NCI-H2227 (cell line): Measurements from ENCODE around the gene TRAPPC12.
"Not testable (repeated sequence)": the region's sequence is repeated elsewhere in the genome, so short reads cannot be mapped to it uniquely, and the experiment has no call there.

ENCODE experiments used
- DNase-seq: peaks from one replicate; lab custom pipeline; 2025; ENCODE audit not compliant: unreplicated experiment; lab: John Stamatoyannopoulos, UW

The TRAPPC12 gene

DNA sequence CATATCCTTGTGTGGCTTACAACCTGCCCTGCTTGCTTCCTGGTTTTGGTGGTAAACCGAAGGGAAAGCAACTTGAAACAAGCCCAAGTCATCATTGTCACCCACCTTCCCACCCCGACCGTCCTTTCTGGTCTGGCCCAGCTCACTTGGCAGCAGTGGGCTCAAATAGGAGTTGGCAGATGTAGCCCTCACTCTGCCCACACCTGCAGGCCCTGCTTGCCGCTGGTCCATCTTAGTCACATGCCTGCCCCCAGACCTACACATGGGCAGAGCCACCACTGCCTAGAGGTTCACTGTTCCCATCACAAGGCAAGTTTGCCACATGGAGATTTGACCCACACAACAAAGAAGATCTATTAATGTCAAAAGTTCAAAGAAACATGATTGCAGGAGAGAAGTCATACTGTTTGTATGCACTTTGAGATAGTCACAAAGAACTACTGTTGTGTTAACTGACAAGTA, 11.2 kb upstream of the TRAPPC12 start:
- no peak for DNase-seq

DNA sequence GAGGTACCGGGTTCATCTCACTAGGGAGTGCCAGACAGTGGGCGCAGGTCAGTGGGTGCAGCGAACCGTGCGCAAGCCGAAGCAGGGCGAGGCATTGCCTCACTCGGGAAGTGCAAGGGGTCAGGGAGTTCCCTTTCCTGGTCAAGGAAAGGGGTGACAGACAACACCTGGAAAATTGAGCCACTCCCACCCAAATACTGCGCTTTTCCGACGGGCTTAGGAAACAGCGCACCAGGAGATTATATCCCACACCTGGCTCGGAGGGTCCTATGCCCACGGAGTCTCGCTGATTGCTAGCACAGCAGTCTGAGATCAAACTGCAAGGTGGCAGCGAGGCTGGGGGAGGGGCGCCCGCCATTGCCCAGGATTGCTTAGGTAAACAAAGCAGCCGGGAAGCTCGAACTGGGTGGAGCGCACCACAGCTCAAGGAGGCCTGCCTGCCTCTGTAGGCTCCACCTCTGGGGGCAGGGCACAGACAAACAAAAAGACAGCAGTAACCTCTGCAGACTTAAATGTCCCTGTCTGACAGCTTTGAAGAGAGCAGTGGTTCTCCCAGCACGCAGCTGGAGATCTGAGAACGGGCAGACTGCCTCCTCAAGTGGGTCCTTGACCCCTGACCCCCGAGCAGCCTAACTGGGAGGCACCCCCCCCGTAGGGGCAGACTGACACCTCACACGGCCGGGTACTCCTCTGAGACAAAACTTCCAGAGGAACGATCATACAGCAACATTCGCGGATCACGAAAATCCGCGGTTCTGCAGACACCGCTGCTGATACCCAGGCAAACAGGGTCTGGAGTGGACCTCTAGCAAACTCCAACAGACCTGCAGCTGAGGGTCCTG, 9.9 kb upstream of the TRAPPC12 start:
- DNase-seq, result not testable (repeated sequence)

DNA sequence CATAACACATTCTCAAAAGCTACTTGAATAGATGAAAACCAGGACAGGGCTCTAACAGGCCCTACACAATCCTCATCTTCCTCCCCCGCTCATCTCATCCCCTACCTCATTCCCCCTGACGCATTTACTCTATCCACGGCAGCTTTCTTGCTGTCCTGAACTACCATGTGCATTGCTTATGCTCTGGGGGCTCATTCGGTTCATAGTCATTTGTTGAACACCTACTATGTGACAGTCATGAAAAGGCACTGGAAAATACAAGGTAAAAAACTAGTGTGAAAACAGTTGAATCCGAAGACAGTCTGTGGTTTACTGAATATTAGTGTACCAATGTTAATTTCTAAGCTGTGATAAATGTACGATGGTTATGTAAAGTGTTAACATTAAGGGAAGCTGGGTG, 2.7 kb upstream of the TRAPPC12 start:
- no peak for DNase-seq

DNA sequence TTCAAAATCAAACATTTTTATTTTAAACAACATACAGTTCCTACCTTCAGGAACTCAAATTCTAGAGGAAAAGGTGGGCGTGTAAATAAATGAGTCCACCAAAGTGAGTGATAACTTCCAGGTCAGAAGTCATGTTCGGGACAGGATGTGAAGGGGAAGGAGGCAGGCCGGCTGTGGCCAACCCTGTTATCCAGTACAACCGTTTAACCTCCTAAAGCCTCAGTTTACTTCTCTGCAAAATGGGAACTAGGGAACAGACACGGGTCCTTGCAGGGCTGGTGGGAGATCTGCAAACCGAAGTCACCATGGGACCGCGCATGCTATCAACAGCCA, 2.2 kb upstream of the TRAPPC12 start:
- peak; percentile 50 for DNase-seq

DNA sequence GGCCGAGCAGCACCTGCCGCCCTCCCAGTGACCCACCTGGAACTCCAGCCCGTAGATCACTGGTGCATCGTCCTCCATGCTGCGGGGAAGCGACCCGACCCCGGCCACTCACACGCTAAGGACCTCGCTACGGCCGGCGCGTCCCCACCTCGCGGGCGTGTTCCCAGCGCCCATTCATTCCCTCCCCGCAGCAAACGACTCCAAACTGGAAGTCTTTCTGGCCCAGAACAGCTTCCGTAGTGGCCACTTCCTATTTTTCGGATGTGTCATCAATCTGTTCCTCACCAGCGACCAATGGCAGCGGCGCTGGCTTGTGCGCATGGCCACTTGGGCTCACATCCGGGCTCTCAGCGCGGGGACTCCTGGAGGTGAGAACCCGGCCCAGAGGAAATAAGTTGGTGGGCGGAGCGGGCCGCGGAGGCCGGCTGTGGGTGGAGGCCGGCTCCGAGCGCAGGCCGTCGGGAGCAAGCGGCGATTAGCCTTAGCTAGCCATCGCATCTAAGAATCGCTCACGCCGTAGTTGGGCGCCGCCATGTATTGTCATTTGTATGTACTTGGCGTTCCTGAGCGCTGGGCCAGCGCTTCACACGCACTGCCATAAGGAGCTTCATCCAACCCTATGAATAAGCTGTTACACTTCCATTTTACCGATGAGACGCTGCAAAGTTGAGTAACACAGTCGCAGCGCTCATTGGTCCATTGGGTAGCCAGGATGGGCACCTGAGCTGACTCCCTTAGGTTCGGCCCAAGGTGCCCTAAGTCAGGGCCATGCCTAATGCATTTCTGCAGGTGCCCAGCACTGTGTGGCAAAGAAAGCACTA, 1.7 kb upstream of the TRAPPC12 start, which contains the start of gene EIPR1:
TSS of gene EIPR1 (minus strand) at position 207 of the 821 bp plus-strand sequence. CDS start at position 78, 129 bp downstream.
- peak; percentile 99 for DNase-seq

DNA sequence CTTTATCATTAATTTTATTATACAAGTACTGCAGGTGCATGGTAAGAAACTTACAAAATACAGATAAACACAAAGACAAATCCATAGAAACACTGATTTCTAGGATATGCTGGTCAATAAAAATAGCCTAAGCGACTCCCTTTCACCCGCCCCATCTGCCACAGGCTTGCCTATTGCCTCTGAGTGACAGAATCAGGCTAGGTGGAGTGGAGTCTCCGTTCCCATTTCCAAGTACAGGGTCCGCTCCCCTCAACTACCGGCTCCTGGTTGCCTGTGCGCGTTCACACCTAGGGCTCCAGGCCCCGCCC, 201 bp upstream of the TRAPPC12 start:
- DNase-seq, result no peak

DNA sequence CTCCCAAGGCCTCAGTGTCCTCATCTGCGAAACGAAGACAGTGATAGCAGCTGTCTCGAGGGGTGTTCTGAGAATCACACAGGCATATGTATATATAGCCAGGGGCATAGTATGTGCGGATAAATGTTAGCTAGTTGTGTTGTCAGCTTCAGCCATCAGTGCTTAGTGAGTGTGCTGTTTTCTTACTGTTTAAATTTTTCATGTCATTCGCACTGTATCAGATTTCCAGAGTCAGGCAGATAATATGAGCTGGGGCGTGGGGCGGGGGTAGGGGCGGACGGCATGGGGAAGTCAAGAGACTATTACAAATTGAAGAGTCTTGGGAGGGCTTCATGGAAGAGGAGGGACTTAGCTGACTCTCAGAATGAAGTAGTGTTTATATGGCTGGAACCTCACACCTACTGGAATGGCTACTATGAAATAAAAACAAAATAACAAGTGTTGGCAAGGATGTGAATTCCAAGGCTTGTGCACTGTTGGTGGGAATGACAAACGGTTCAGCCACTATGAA, 7.0 kb downstream of the TRAPPC12 start:
- DNase-seq, result no peak

DNA sequence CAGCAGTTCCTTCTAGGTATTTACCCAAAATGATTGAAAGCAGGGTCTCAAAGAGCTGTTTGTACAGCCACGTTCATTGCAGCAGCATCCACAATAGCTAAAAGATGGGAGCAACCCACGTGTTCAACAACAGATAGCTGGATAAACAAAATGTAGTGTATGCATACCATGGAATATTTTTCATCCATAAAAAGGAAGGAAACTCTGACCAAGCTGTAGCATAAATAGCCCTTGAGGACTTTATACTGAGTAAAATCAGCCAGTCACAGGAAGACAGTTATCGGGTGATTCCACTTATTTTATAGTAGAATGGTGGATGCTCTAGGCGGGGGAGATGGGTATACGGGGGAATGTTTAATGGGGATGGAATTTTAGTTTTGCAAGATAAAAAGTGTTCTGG, 7.5 kb downstream of the TRAPPC12 start:
- DNase-seq, result no peak

DNA sequence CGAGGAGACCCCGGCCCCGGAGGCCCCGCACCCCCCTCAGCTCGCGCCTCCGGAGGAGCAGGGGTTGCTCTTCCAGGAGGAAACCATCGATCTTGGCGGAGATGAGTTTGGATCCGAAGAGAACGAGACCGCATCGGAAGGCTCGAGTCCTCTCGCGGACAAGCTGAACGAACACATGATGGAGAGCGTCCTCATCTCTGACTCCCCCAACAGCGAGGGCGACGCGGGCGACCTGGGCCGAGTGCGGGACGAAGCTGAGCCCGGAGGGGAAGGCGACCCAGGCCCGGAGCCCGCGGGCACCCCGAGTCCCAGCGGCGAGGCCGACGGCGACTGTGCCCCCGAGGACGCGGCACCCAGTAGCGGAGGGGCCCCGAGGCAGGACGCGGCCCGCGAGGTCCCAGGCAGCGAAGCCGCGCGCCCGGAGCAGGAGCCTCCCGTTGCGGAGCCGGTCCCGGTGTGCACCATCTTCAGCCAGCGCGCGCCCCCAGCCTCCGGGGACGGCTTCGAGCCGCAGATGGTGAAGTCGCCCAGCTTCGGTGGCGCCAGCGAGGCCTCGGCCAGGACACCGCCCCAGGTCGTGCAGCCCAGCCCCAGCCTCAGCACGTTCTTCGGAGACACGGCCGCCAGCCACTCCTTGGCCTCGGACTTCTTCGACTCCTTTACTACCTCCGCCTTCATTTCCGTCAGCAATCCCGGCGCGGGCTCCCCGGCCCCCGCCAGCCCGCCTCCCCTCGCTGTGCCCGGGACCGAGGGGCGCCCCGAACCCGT, 8.3 kb downstream of the TRAPPC12 start:
- DNase-seq, result no peak

DNA sequence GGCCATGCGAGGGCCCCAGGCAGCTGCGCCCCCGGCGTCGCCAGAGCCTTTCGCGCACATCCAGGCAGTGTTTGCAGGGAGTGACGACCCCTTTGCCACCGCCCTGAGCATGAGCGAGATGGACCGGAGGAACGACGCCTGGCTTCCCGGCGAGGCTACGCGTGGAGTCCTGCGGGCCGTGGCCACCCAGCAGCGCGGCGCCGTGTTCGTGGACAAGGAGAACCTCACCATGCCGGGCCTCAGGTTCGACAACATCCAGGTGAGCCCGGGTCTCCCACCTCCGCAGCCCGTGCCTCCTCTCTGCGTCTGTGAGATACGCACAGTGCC, 8.9 kb downstream of the TRAPPC12 start:
- DNase-seq, result no peak

DNA sequence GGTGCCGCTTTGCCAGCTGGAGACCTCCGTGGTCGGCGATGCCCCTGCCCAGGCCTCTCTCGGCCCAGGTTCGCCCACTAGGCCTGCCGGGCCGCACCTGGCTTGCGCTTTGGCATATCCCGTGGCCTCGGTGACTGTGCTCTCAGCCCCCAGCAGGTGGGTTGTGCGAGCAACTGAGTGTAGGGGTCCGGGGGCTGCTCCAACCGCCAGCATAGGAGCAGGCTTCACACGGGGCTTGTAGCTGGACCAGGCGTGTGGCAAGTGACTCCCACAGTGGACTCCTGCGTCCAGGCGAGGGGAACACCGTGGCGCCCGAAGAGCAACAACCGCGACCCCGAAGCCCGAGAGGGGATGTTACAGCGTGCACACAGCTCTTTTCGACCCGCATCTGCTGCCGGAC, 9.7 kb downstream of the TRAPPC12 start:
- no peak for DNase-seq

DNA sequence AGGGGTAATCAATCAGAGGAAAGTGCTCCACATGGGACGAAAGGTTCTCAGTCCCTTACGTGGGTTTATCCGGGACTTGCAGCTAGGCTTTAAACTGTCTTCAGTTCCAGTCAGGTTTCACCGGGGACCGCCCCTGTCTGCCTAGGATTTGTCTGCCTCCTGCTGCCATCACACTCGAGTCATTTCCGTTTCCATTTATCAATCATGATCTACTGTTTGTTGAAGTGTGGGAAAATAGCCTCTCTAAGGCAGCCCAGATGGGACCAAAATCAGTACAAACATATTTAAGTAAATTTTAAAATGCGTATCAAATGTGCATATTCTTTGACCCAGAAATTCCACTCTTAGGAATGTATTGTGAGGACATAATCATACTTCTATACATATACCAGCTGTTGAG, 10.5 kb downstream of the TRAPPC12 start:
- no peak for DNase-seq

DNA sequence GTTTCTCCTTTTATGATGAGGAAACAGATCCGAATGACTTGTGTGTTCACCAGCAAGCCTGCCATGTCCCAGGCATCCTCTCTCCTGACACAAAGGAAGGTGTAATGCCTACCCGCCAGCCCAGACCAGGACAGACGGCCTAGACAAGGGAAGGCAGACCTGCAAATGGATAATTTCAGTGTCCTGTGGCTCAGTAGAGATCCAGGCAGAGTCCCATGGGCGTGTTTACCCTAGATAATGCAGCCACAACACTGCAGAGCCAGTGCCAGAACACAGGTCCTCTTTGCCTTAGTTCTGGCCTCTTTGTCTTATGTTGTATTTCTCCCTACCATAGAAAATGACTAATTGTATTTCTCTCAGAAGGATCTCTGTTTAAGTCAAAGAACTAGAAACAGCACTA, 12.7 kb downstream of the TRAPPC12 start:
- no peak for DNase-seq

DNA sequence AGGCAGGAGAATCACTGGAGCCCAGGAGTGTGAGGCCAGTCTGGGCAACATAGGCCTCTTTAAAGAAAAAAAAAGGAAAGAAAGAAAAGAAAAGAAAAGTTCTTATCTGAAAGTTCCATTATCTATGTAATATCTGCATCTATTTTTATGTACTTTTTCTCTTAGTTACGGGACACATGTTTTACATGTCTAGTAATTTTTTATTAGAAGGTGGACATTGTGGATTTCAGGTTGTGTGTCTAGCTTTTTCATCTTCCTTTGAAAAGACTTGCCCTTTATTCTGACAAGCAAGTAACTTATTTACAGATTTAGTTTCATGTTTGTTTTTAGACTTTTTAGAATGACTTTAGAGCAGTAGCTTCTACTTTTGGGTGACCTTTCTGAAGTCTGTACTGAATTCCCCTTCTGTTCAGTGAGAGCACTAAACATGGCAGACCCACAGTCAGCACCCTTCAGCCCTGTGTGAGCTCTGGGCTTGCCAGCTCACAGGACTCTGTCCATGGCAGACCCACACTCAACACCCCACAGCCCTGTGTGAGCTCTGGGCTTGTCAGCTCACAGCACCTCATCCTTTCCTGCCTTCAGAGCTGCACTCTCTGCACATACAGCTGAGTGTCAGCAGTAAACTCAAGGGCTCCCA, 17.5 kb downstream of the TRAPPC12 start:
- no peak for DNase-seq

DNA sequence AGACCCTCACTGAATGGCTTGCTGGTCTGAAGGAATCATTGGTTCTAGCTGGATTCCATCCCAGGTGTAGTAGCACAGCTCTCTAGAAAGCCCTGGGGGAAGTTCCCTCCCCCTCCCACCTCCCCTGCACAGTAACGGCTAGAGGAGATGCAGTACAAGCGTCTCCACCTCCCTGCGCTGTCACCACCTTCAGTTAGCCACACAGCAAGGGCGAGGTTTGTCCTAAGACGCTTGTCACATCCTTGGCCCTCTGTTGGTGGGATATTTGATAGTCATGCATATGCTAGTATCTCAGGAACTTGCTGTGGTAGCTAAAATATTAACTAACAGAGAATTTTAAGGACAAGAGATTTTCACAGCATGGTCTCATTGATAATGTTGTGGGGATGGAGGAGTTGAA, 19.4 kb downstream of the TRAPPC12 start:
- peak; percentile 17 for DNase-seq

DNA sequence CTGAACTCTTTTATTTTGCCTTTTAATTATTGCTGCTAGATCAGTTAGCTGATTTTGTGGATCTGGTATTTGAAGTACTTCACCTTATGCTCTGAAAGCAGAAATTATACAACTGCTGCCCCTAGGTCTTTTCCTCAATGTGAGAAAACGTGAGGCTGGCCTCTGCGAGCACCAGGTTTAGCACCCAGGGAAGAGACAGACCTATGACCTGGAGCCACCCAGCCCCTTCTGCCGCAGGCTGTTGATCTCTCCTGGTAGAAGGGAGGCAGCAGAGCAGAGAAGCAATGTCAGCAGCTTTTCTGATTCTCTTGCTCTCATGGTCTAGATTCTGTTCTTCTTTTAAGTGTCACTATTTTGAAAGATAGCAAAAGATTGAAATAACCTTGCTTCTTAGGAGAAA, 19.9 kb downstream of the TRAPPC12 start:
- DNase-seq, result no peak

DNA sequence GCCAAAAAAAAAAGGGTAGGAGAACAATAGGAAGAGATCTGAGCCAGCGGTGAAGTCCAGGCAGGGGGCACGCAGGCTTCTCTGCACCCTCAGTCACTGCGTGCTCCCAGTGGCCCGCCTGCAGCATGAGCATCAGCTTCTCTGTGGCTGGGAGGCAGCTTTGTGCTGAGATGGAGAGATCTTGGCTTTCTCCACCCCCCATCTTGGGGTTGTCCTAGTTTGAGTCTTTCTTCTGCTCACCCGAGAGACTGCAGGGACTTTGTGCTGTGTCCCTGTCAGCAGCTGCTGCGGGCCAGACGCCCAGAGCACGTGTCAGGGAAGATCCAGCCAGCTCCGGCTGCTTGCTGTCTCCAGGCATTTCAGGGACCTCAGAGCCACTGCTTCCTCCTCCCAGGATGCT, 20.3 kb downstream of the TRAPPC12 start:
- DNase-seq, result peak; percentile 23

DNA sequence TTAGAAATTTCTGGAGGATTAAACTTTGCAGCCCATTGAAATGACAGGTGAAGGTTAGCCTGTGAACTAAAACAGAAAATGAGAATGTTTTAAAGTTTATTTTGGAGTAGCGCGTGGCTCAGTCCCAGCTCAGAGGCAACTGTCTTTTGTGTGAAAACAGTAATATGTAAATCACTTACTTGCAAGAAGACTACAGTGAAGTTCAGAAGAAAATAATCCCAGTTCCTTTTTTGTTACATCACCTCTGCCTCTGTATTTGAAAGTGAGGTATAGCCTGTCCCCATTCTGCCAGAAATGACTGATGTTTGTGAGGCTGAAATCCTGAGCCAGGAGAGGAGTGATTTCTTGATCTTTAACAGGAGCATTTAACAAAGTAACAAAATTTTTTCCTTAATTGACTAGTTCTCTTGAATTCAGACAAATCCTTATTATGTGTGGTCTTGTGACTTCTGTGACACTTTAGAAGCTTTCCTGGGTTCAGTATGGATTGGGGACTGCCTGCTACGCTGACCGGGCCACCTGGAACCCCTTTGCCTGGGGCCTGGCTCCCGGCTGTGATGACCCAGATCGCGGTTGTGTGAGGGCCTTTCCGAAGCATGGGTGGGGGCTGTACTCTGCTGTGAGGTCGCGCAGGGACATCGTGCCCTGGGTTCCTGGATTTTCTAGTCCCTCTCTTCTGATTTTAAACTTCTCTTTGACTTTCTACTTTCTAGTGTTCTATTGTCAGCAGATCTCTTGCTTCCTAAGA, 24.3 kb downstream of the TRAPPC12 start:
- DNase-seq, result no peak

DNA sequence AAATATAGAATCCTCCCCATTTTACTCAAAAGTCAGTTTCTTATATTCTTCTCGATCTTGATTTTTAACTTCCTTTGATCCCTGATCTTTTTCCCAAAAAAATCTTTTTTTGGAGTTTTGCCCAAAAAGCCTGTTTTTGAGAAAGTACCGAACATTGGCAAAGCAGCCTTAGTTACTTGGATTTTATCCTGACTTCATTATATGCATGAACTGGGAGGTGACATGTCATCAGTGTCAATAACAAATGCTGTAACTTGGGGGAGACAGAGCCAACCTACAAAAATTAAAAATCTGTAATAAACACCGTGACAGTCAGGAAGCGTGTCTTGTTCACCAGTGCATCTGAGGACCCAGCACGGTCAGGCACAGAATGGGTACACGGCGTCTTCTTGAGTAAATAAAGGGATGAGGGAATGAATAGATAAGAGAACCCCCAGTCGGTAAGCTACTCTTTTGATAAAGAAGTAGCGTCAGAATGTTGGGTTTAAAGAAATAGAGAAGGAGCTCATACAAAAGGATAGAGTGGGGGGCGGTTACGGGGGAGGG, 24.9 kb downstream of the TRAPPC12 start:
- DNase-seq, result no peak

DNA sequence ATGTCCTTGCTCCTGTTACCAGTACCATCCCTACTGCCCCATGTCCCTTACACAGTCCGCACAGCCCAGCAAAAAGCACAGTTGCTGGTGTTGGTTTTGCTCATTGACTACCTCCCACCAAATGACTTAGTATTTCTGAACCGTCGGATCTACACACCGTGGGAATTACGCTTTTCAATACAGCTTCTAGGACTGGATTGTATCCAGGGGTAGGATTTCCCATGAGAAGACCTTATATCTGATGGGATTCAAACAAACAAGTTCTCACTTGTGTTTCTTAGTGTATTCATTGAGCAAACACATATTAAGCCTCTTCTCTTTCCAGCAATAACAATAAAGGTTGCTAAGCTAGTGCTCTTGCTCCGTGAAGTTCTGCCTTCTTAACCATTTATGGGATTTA, 25.8 kb downstream of the TRAPPC12 start:
- no peak for DNase-seq
